ENCODE measurements around the gene GPALPP1.
"Not testable (repeated sequence)": the region's sequence is repeated elsewhere in the genome, so short reads cannot be mapped to it uniquely, and the experiment has no call there.

Gene GPALPP1

GRCh38 chr13:45063261-45063860 is 74.0 kb downstream of the GPALPP1 start:
- DNase-seq (ENCODE audit: low spot score), result no peak

- not testable (repeated sequence) for DNase-seq (ENCODE audit: low spot score)
Measured at GRCh38 chr13:45063889-45064288, 74.6 kb downstream of the GPALPP1 start.

- DNase-seq (ENCODE audit: low spot score), result no peak
Measured at GRCh38 chr13:45064889-45065288, 75.6 kb downstream of the GPALPP1 start.

GRCh38 chr13:45068036-45069001 is 79.0 kb downstream of the GPALPP1 start:
- no peak for DNase-seq (ENCODE audit: low spot score)

GRCh38 chr13:45073809-45074208 is 84.5 kb downstream of the GPALPP1 start:
- no peak for DNase-seq (ENCODE audit: low spot score)

- no peak for DNase-seq (ENCODE audit: low spot score)
Measured at GRCh38 chr13:45074721-45075120, 85.4 kb downstream of the GPALPP1 start.

- DNase-seq (ENCODE audit: low spot score), result no peak
Measured at GRCh38 chr13:45078003-45078402, 88.7 kb downstream of the GPALPP1 start.

Small RNA genes within 50 kb of the gene (small RNA-seq; reads per million reads assigned to genes)
- 0.03 to 20.0 reads per million in 2 experiments for gene RN7SL49P
